Measurements from ENCODE around the gene RAB3A.
A peak's percentile ranks its signal among the peaks of the same experiment; 100 is the strongest.

The RAB3A gene

GRCh38 chr19:18208098-18208951, 4.5 kb upstream of the RAB3A start:
- Histone ChIP-seq H2AFZ (ENCODE audit: low read depth, low read length) (no peak overlapping the region), H3K9ac (ENCODE audit: low read depth, low read length) (no peak overlapping the region), H4K20me1 (ENCODE audit: insufficient read depth, low read length) (no peaks in the 10 kb centered on the region), H3K27me3 (ENCODE audit: insufficient read depth, low read length, poor library complexity) (no peaks in the 10 kb centered on the region), H3K4me3 (ENCODE audit: low read depth in 1 of 2, low read length in 2 of 2) (no peak overlapping the region), H3K4me2 (ENCODE audit: insufficient read depth, low read length) (no peak overlapping the region), H3K27ac (ENCODE audit: low read length) (no peak overlapping the region), H3K4me1 (ENCODE audit: insufficient read depth, low read length) (peaks cover 22% of the 10 kb centered on the region), H3K79me2 (ENCODE audit: insufficient read depth, low read length) (0 out of 2 replicates have a peak, but pooled peaks cover under 1% of the 10 kb centered on the region), H3K9me3 (ENCODE audit: insufficient read depth, low read length, severe bottlenecking) (no peaks in the 10 kb centered on the region), H3K36me3 (ENCODE audit: insufficient read depth, low read length) (no peaks in the 10 kb centered on the region)
- ATAC-seq (ENCODE audit: insufficient read depth, low read depth) (no peak), DNase-seq (peak; percentile 55)
- TF ChIP-seq EZH2 (IDR thresholded peaks at IDR 0.05; ENCODE audit: borderline replicate concordance, low read depth, low read length, severe bottlenecking) (no peak), CTCF (IDR thresholded peaks at IDR 0.05; ENCODE audit: borderline replicate concordance, extremely low read depth, low read length, poor library complexity, severe bottlenecking) (peak; percentile 65)

- H3K4me1 ChIP-seq (ENCODE audit: insufficient read depth, low read length): peaks cover 29% of the 10 kb centered on the region
- H3K4me2 ChIP-seq (ENCODE audit: insufficient read depth, low read length): peak overlapping the region; percentile 77
- peaks cover 11% of the 10 kb centered on the region; the same call in 1 of the 2 replicates for H4K20me1 ChIP-seq (ENCODE audit: insufficient read depth, low read length)
- no peak overlapping the region for H3K4me3 ChIP-seq (ENCODE audit: low read depth in 1 of 2, low read length in 2 of 2)
- H3K9ac ChIP-seq (ENCODE audit: low read depth, low read length): no peak overlapping the region
- TF ChIP-seq CTCF (IDR thresholded peaks at IDR 0.05; ENCODE audit: borderline replicate concordance, extremely low read depth, low read length, poor library complexity, severe bottlenecking) (no peak), EZH2 (IDR thresholded peaks at IDR 0.05; ENCODE audit: borderline replicate concordance, low read depth, low read length, severe bottlenecking) (no peak)
- 0 out of 2 replicates have a peak, but pooled peaks cover 4% of the 10 kb centered on the region for H3K79me2 ChIP-seq (ENCODE audit: insufficient read depth, low read length)
- H2AFZ ChIP-seq (ENCODE audit: low read depth, low read length): no peak overlapping the region
- DNase-seq (no peak), ATAC-seq (ENCODE audit: insufficient read depth, low read depth) (no peak)
- 0 out of 2 replicates have a peak overlapping the region, but pooled peaks have one; percentile 74 for H3K27ac ChIP-seq (ENCODE audit: low read length)
- H3K9me3 ChIP-seq (ENCODE audit: insufficient read depth, low read length, severe bottlenecking): no peaks in the 10 kb centered on the region
- H3K36me3 ChIP-seq (ENCODE audit: insufficient read depth, low read length): no peaks in the 10 kb centered on the region
- no peaks in the 10 kb centered on the region for H3K27me3 ChIP-seq (ENCODE audit: insufficient read depth, low read length, poor library complexity)
These were observed 2.2 kb upstream of the RAB3A start for GRCh38 chr19:18206018-18206417.

GRCh38 chr19:18205200-18205892, 1.5 kb upstream of the RAB3A start:
- Histone ChIP-seq H3K4me3 (ENCODE audit: low read depth in 1 of 2, low read length in 2 of 2) (peak overlapping the region; percentile 21 to 59; a peak in 3 of 4 replicates), H2AFZ (ENCODE audit: low read depth, low read length) (peak overlapping the region; percentile 62), H3K4me2 (ENCODE audit: insufficient read depth, low read length) (peak overlapping the region; percentile 77), H3K9ac (ENCODE audit: low read depth, low read length) (peak overlapping the region; percentile 56), H4K20me1 (ENCODE audit: insufficient read depth, low read length) (peaks cover 11% of the 10 kb centered on the region; the same call in 1 of the 2 replicates), H3K9me3 (ENCODE audit: insufficient read depth, low read length, severe bottlenecking) (no peaks in the 10 kb centered on the region), H3K4me1 (ENCODE audit: insufficient read depth, low read length) (peaks cover 29% of the 10 kb centered on the region), H3K27me3 (ENCODE audit: insufficient read depth, low read length, poor library complexity) (no peaks in the 10 kb centered on the region), H3K36me3 (ENCODE audit: insufficient read depth, low read length) (0 out of 2 replicates have a peak, but pooled peaks cover 1% of the 10 kb centered on the region), H3K79me2 (ENCODE audit: insufficient read depth, low read length) (0 out of 2 replicates have a peak, but pooled peaks cover 4% of the 10 kb centered on the region), H3K27ac (ENCODE audit: low read length) (peak overlapping the region; percentile 74)
- TF ChIP-seq CTCF (IDR thresholded peaks at IDR 0.05; ENCODE audit: borderline replicate concordance, extremely low read depth, low read length, poor library complexity, severe bottlenecking) (no peak), EZH2 (IDR thresholded peaks at IDR 0.05; ENCODE audit: borderline replicate concordance, low read depth, low read length, severe bottlenecking) (no peak)
- peak; percentile 16; the same call in 2 of the 3 replicates for ATAC-seq (ENCODE audit: insufficient read depth, low read depth)
- peak; percentile 77 for DNase-seq
